ENCODE data around the gene SPECC1.
"Not testable (repeated sequence)": the region's sequence is repeated elsewhere in the genome, so short reads cannot be mapped to it uniquely, and the experiment has no call there.

Gene SPECC1

DNA sequence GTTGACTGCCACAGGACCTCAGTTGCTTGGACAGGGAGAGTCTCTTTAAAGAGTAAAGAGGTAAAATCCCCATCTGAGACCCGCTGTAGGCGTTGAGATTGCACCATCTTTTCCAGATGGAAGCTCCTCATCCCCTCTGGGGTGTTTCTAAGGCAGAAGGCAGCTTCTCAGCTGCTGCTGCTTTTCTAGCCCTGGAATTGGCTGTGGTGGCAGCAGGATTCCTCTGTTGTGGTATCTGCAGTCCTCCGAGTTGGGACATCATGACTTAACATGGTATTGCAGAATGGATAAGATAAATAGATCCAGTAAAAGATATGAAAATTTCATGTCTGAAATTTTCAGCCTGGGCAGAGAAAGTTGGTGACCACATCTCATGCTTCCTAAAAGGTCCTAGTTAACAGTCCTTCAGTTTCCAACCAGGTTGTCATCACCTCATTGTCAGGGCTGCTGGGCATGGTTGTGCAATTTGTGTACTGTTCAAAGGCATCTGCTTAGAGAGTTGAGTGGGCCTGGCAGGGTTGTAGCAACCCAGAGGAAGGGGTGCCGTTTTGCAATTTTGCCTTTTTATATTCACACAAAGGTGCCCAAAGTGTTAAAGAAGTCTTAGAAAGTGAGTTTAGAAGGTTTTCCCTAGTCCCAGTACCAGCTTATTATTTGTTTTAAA lies 150.4 kb downstream of the SPECC1 start:
- H3K9me3 ChIP-seq (ENCODE audit: control insufficient read depth in 5 of 5, low read length in 5 of 5) = no peaks in the 10 kb centered on the region
- no peak overlapping the region for H3K4me3 ChIP-seq (ENCODE audit: low read depth in 1 of 5, low read length in 5 of 5)
- peaks cover 1 to 24% (median 13%) of the 10 kb centered on the region in 5 donors for H3K4me1 ChIP-seq (ENCODE audit: control insufficient read depth in 5 of 5, insufficient read depth in 5 of 5, low read length in 5 of 5)
- no peaks in the 10 kb centered on the region for H3K36me3 ChIP-seq (ENCODE audit: control insufficient read depth in 5 of 5, insufficient read depth in 5 of 5, low read length in 5 of 5)
- H3K27me3 ChIP-seq (ENCODE audit: control insufficient read depth in 5 of 5, insufficient read depth in 4 of 5, low read length in 5 of 5) = no peaks in the 10 kb centered on the region
- H3K9ac ChIP-seq (ENCODE audit: low read length in 5 of 5) = no peak overlapping the region
- no peak overlapping the region for H3K27ac ChIP-seq (ENCODE audit: low read depth, low read length)

GRCh38 chr17:20165516-20165915 lies 156.4 kb downstream of the SPECC1 start:
- H3K4me3 ChIP-seq (ENCODE audit: low read depth in 1 of 5, low read length in 5 of 5); H3K27ac ChIP-seq (ENCODE audit: low read depth, low read length); H3K27me3 ChIP-seq (ENCODE audit: control insufficient read depth in 5 of 5, insufficient read depth in 4 of 5, low read length in 5 of 5); H3K9me3 ChIP-seq (ENCODE audit: control insufficient read depth in 5 of 5, low read length in 5 of 5); H3K4me1 ChIP-seq (ENCODE audit: control insufficient read depth in 5 of 5, insufficient read depth in 5 of 5, low read length in 5 of 5); H3K9ac ChIP-seq (ENCODE audit: low read length in 5 of 5); H3K36me3 ChIP-seq (ENCODE audit: control insufficient read depth in 5 of 5, insufficient read depth in 5 of 5, low read length in 5 of 5): not testable (repeated sequence)

- no peak overlapping the region for H3K4me3 ChIP-seq (ENCODE audit: low read depth in 1 of 5, low read length in 5 of 5)
- no peaks in the 10 kb centered on the region for H3K9me3 ChIP-seq (ENCODE audit: control insufficient read depth in 5 of 5, low read length in 5 of 5)
- no peak overlapping the region for H3K9ac ChIP-seq (ENCODE audit: low read length in 5 of 5)
- H3K4me1 ChIP-seq (ENCODE audit: control insufficient read depth in 5 of 5, insufficient read depth in 5 of 5, low read length in 5 of 5) = no peaks in the 10 kb centered on the region
- no peak overlapping the region for H3K27ac ChIP-seq (ENCODE audit: low read depth, low read length)
- H3K36me3 ChIP-seq (ENCODE audit: control insufficient read depth in 5 of 5, insufficient read depth in 5 of 5, low read length in 5 of 5) = no peaks in the 10 kb centered on the region
- H3K27me3 ChIP-seq (ENCODE audit: control insufficient read depth in 5 of 5, insufficient read depth in 4 of 5, low read length in 5 of 5) = no peaks in the 10 kb centered on the region
Observed at GRCh38 chr17:20170085-20170484, 160.9 kb downstream of the SPECC1 start.

DNA sequence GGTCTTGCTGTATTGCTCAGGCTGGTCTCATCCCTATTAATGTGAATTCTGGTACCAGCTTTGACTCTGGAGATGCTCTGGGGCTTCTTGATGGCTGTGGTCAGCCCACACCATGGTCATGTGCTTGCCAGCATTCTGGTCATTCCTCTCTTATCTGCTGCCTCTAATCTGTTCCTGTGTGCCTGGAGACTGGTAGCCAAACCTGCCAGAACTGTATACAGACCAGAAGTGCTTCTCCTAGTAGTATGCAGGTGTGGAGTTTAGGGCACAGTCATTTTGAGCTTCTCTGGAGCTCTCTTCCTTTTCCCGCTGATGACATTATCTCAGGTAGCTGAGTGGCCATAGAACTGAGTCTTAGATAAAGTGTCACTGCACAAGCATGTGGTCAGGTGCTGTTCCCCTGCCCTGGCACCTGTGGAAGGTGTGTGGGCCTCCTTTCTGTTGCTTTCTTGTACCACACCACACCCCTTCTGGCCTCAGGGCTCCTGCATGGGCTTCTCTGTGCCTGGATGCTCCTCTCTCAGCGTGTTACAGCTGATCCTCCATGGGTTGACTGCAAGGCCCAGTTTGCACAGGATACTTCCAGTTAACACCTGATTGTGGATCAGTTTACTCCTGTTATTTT lies 162.7 kb downstream of the SPECC1 start:
- Histone ChIP-seq H3K27ac (ENCODE audit: low read depth, low read length) (no peak overlapping the region), H3K27me3 (ENCODE audit: control insufficient read depth in 5 of 5, insufficient read depth in 4 of 5, low read length in 5 of 5) (no peaks in the 10 kb centered on the region), H3K36me3 (ENCODE audit: control insufficient read depth in 5 of 5, insufficient read depth in 5 of 5, low read length in 5 of 5) (no peaks in the 10 kb centered on the region), H3K4me1 (ENCODE audit: control insufficient read depth in 5 of 5, insufficient read depth in 5 of 5, low read length in 5 of 5) (no peaks in the 10 kb centered on the region), H3K9me3 (ENCODE audit: control insufficient read depth in 5 of 5, low read length in 5 of 5) (no peaks in the 10 kb centered on the region), H3K9ac (ENCODE audit: low read length in 5 of 5) (no peak overlapping the region), H3K4me3 (ENCODE audit: low read depth in 1 of 5, low read length in 5 of 5) (no peak overlapping the region)

DNA sequence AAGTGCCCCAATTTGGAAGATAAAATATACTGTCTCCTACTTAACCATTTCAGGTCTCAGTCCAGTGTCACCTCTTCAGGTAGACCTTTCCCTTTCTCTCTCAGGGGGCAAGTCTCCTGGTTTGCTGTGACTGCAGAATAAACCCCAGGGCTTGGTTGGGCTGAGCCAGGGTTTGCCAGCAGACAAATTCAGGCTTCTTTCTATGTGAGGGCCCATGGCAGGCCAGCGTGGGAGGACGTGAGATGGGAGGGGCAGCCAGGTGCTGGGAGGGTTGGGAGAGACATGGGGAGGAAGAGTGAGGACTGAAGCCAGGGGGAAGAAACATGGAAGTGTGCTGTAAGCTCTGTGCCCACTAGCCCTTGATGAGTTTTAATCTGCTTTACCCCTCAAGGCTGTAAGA lies 163.2 kb downstream of the SPECC1 start:
- H3K4me3 ChIP-seq (ENCODE audit: low read depth in 1 of 5, low read length in 5 of 5) = no peak overlapping the region
- no peaks in the 10 kb centered on the region for H3K9me3 ChIP-seq (ENCODE audit: control insufficient read depth in 5 of 5, low read length in 5 of 5)
- no peaks in the 10 kb centered on the region for H3K36me3 ChIP-seq (ENCODE audit: control insufficient read depth in 5 of 5, insufficient read depth in 5 of 5, low read length in 5 of 5)
- no peak overlapping the region for H3K27ac ChIP-seq (ENCODE audit: low read depth, low read length)
- no peaks in the 10 kb centered on the region for H3K4me1 ChIP-seq (ENCODE audit: control insufficient read depth in 5 of 5, insufficient read depth in 5 of 5, low read length in 5 of 5)
- no peak overlapping the region for H3K9ac ChIP-seq (ENCODE audit: low read length in 5 of 5)
- H3K27me3 ChIP-seq (ENCODE audit: control insufficient read depth in 5 of 5, insufficient read depth in 4 of 5, low read length in 5 of 5) = no peaks in the 10 kb centered on the region

DNA sequence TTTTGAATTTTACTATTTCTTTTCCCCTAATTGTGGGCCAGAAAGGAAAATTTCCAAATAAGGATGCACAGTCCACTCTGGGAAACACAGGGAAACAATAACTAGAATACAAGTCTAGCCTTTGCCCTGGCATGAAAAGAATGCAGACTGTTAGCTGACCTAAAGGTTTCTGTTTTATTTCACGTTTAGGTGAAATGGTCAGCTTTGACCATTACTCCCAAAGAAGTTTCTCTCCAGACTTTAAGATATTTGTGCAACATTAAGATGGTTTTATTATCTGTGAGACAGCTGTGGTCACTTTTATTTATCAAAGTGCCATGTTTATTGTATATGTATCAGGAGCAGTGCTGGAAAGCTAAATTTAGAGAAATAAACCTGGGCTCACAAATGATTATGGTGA lies 163.9 kb downstream of the SPECC1 start:
- no peak overlapping the region for H3K9ac ChIP-seq (ENCODE audit: low read length in 5 of 5)
- H3K27me3 ChIP-seq (ENCODE audit: control insufficient read depth in 5 of 5, insufficient read depth in 4 of 5, low read length in 5 of 5) = no peaks in the 10 kb centered on the region
- H3K9me3 ChIP-seq (ENCODE audit: control insufficient read depth in 5 of 5, low read length in 5 of 5) = no peaks in the 10 kb centered on the region
- H3K4me1 ChIP-seq (ENCODE audit: control insufficient read depth in 5 of 5, insufficient read depth in 5 of 5, low read length in 5 of 5) = no peaks in the 10 kb centered on the region
- no peak overlapping the region for H3K27ac ChIP-seq (ENCODE audit: low read depth, low read length)
- no peaks in the 10 kb centered on the region for H3K36me3 ChIP-seq (ENCODE audit: control insufficient read depth in 5 of 5, insufficient read depth in 5 of 5, low read length in 5 of 5)
- H3K4me3 ChIP-seq (ENCODE audit: low read depth in 1 of 5, low read length in 5 of 5) = no peak overlapping the region

- H3K4me3 ChIP-seq (ENCODE audit: low read depth in 1 of 5, low read length in 5 of 5) = no peak overlapping the region
- H3K9ac ChIP-seq (ENCODE audit: low read length in 5 of 5) = no peak overlapping the region
- H3K27ac ChIP-seq (ENCODE audit: low read depth, low read length) = no peak overlapping the region
- no peaks in the 10 kb centered on the region for H3K9me3 ChIP-seq (ENCODE audit: control insufficient read depth in 5 of 5, low read length in 5 of 5)
- no peaks in the 10 kb centered on the region for H3K4me1 ChIP-seq (ENCODE audit: control insufficient read depth in 5 of 5, insufficient read depth in 5 of 5, low read length in 5 of 5)
- no peaks in the 10 kb centered on the region for H3K27me3 ChIP-seq (ENCODE audit: control insufficient read depth in 5 of 5, insufficient read depth in 4 of 5, low read length in 5 of 5)
- no peaks in the 10 kb centered on the region for H3K36me3 ChIP-seq (ENCODE audit: control insufficient read depth in 5 of 5, insufficient read depth in 5 of 5, low read length in 5 of 5)
Observed at GRCh38 chr17:20174588-20175265, 165.6 kb downstream of the SPECC1 start.

- Histone ChIP-seq H3K27ac (ENCODE audit: low read depth, low read length) (no peak overlapping the region), H3K9me3 (ENCODE audit: control insufficient read depth in 5 of 5, low read length in 5 of 5) (no peaks in the 10 kb centered on the region), H3K36me3 (ENCODE audit: control insufficient read depth in 5 of 5, insufficient read depth in 5 of 5, low read length in 5 of 5) (no peaks in the 10 kb centered on the region), H3K9ac (ENCODE audit: low read length in 5 of 5) (no peak overlapping the region), H3K27me3 (ENCODE audit: control insufficient read depth in 5 of 5, insufficient read depth in 4 of 5, low read length in 5 of 5) (no peaks in the 10 kb centered on the region), H3K4me1 (ENCODE audit: control insufficient read depth in 5 of 5, insufficient read depth in 5 of 5, low read length in 5 of 5) (no peaks in the 10 kb centered on the region), H3K4me3 (ENCODE audit: low read depth in 1 of 5, low read length in 5 of 5) (no peak overlapping the region)
Observed at GRCh38 chr17:20179041-20179440, 169.9 kb downstream of the SPECC1 start.

- H3K36me3 ChIP-seq (ENCODE audit: control insufficient read depth in 5 of 5, insufficient read depth in 5 of 5, low read length in 5 of 5) = no peaks in the 10 kb centered on the region
- H3K27ac ChIP-seq (ENCODE audit: low read depth, low read length) = no peak overlapping the region
- H3K9ac ChIP-seq (ENCODE audit: low read length in 5 of 5) = no peak overlapping the region
- no peaks in the 10 kb centered on the region for H3K9me3 ChIP-seq (ENCODE audit: control insufficient read depth in 5 of 5, low read length in 5 of 5)
- H3K4me3 ChIP-seq (ENCODE audit: low read depth in 1 of 5, low read length in 5 of 5) = no peak overlapping the region
- H3K4me1 ChIP-seq (ENCODE audit: control insufficient read depth in 5 of 5, insufficient read depth in 5 of 5, low read length in 5 of 5) = no peaks in the 10 kb centered on the region
- no peaks in the 10 kb centered on the region for H3K27me3 ChIP-seq (ENCODE audit: control insufficient read depth in 5 of 5, insufficient read depth in 4 of 5, low read length in 5 of 5)
Observed at GRCh38 chr17:20180661-20181060, 171.5 kb downstream of the SPECC1 start.

GRCh38 chr17:20184181-20184580 lies 175.0 kb downstream of the SPECC1 start:
- Histone ChIP-seq H3K27ac (ENCODE audit: low read depth, low read length) (no peak overlapping the region), H3K4me3 (ENCODE audit: low read depth in 1 of 5, low read length in 5 of 5) (no peak overlapping the region), H3K9me3 (ENCODE audit: control insufficient read depth in 5 of 5, low read length in 5 of 5) (no peaks in the 10 kb centered on the region), H3K4me1 (ENCODE audit: control insufficient read depth in 5 of 5, insufficient read depth in 5 of 5, low read length in 5 of 5) (peaks cover 0 to 3% (median 2%) of the 10 kb centered on the region in 5 donors), H3K9ac (ENCODE audit: low read length in 5 of 5) (no peak overlapping the region), H3K36me3 (ENCODE audit: control insufficient read depth in 5 of 5, insufficient read depth in 5 of 5, low read length in 5 of 5) (no peaks in the 10 kb centered on the region), H3K27me3 (ENCODE audit: control insufficient read depth in 5 of 5, insufficient read depth in 4 of 5, low read length in 5 of 5) (no peaks in the 10 kb centered on the region)

All from subcutaneous abdominal adipose tissue (tissue), 5 donors.